ENCODE data around the gene GMDS. TPM values are rescaled to one million over a fixed set of nuclear protein-coding genes. Genes with fewer than 3 reads are reported as not detected.
A peak's percentile ranks its signal among the peaks of the same experiment; 100 is the strongest.

GMDS gene
- total RNA-seq, 1 experiment from 2014 or later, result 35.0 TPM

DNA sequence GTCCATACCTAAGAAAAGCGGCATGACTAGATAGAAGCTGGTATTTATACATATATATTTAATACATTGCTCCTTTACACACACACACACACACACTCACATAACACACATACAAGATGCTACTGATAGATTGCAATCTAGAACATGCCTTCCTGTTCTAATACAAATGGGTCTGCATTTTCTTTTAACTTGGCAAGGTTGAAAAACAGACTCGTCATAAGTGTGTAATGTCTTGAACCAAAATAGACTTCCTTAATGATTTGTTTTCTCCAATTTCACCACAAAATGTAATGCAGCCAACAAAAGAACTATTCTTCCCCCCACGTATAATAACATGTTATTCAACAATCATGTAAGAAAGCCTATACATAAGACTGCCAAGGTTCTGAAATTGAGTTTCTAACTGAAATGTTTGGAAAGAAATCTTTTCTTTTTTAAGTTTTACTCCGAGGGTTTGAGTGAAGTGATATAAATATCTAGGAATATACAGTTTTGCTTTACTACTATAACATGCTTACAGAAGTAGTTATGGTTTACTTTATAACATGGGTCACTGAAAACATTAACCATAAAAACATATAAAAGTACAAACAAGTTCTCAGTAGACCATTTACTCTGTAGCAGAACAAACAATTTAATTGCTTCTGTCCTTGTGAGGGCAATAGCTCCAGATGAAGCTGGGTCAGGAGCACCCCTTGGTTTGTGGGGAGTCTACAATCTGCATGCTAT, 428.2 kb downstream of the GMDS start (continued):
- TF ChIP-seq, protein P1, sequence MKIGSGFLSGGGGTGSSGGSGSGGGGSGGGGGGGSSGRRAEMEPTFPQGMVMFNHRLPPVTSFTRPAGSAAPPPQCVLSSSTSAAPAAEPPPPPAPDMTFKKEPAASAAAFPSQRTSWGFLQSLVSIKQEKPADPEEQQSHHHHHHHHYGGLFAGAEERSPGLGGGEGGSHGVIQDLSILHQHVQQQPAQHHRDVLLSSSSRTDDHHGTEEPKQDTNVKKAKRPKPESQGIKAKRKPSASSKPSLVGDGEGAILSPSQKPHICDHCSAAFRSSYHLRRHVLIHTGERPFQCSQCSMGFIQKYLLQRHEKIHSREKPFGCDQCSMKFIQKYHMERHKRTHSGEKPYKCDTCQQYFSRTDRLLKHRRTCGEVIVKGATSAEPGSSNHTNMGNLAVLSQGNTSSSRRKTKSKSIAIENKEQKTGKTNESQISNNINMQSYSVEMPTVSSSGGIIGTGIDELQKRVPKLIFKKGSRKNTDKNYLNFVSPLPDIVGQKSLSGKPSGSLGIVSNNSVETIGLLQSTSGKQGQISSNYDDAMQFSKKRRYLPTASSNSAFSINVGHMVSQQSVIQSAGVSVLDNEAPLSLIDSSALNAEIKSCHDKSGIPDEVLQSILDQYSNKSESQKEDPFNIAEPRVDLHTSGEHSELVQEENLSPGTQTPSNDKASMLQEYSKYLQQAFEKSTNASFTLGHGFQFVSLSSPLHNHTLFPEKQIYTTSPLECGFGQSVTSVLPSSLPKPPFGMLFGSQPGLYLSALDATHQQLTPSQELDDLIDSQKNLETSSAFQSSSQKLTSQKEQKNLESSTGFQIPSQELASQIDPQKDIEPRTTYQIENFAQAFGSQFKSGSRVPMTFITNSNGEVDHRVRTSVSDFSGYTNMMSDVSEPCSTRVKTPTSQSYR (CRISPR knock-in tag; IDR thresholded peaks at IDR 0.05), result no peak

DNA sequence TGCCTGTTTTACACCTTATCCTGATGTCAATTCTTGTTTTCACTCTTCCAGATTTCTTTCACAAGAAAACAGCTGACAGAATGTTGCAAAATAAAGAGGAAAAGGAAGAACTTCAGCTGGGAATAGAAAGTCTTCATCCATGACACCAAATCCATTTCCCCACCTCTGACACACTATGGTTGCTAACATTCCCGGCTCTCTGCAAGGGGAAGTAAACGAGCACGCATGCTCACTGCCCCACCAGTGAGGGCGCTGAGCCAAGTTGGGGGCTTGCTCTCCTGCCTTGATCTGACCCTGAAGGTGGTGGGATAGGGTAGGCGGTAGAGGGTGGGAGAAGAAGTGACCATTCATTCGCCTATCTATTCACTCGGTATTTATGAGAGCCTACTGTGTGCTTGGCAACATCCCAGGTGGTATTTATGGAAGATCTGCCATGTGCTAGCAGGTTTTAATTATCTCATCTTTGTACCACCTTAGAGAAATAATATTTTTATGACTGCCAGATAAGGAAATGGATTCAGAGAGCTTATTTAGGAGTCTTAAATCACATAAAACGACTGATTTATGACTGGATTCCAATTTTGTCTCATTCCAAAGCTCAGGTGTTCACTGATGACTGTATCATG, 429.5 kb downstream of the GMDS start:
- TF ChIP-seq ZNF317 (CRISPR knock-in tag; IDR thresholded peaks at IDR 0.05; ENCODE audit: borderline replicate concordance, low read depth) (no peak), ZNF138 (CRISPR knock-in tag; conservative IDR thresholded peaks at IDR 0.05) (no peak), FOXK1 (CRISPR knock-in tag; IDR thresholded peaks at IDR 0.05) (no peak), JAZF1 (CRISPR knock-in tag; IDR thresholded peaks at IDR 0.05) (no peak), MYBL2 (CRISPR knock-in tag; IDR thresholded peaks at IDR 0.05) (no peak), ZBTB21 (CRISPR knock-in tag; IDR thresholded peaks at IDR 0.05; ENCODE audit: borderline replicate concordance) (no peak), ATF1 (CRISPR knock-in tag; IDR thresholded peaks at IDR 0.05) (no peak), CREM (CRISPR knock-in tag; IDR thresholded peaks at IDR 0.05) (no peak), ETV6 (CRISPR knock-in tag; IDR thresholded peaks at IDR 0.05) (no peak), SOX15 (CRISPR knock-in tag; IDR thresholded peaks at IDR 0.05) (no peak), MXD4 (CRISPR knock-in tag; IDR thresholded peaks at IDR 0.05; ENCODE audit: borderline replicate concordance) (no peak)
- TF ChIP-seq, protein P2, sequence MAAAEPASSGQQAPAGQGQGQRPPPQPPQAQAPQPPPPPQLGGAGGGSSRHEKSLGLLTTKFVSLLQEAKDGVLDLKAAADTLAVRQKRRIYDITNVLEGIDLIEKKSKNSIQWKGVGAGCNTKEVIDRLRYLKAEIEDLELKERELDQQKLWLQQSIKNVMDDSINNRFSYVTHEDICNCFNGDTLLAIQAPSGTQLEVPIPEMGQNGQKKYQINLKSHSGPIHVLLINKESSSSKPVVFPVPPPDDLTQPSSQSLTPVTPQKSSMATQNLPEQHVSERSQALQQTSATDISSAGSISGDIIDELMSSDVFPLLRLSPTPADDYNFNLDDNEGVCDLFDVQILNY (CRISPR knock-in tag; IDR thresholded peaks at IDR 0.05), result no peak
- TF ChIP-seq, protein P3, sequence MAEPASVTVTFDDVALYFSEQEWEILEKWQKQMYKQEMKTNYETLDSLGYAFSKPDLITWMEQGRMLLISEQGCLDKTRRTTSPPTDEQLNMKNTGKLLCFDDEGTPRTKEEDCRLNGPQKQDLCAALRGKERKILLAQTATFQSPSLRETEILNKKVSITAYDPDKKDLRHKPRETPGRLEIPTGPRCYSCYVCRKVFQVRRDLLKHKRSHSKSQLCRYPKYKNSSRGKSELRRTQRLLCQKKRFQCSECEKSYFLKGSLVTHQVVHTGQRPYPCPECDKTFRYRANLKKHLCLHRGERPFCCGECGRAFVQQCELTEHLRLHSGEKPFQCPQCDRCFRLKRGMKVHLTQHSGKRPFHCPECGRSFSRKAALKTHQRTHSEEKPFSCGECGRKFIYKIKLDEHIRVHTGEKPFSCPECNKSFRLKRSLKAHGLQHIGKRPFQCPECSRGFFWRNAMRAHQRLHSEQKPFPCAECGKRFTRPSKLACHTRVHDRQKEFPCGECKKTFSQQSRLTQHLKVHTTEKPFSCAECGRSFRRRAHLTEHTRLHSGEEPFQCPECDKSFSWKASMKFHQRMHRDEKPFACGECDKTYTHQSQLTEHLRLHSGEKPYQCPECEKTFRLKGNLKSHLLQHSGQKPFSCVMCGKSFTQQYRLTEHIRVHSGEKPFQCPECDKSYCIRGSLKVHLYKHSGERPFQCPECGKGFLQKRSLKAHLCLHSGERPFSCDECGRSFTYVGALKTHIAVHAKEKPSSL (CRISPR knock-in tag; conservative IDR thresholded peaks at IDR 0.05), result no peak
- peaks cover 22% of the 10 kb centered on the region for H3K4me1 Mint-ChIP-seq
- POLR2A ChIA-PET, result no interaction called here
- no peaks in the 10 kb centered on the region for H3K27me3 Mint-ChIP-seq (ENCODE audit: low read depth)
- CTCF ChIA-PET, result no interaction called here
- no peaks in the 10 kb centered on the region for H3K36me3 Mint-ChIP-seq
- ATAC-seq, result peak; percentile 96
- peak; percentile 38 for DNase-seq (ENCODE audit: low spot score)
- no peak overlapping the region for H3K27ac Mint-ChIP-seq
- no peaks in the 10 kb centered on the region for H3K9me3 Mint-ChIP-seq
- no peak overlapping the region for H3K4me3 Mint-ChIP-seq

DNA sequence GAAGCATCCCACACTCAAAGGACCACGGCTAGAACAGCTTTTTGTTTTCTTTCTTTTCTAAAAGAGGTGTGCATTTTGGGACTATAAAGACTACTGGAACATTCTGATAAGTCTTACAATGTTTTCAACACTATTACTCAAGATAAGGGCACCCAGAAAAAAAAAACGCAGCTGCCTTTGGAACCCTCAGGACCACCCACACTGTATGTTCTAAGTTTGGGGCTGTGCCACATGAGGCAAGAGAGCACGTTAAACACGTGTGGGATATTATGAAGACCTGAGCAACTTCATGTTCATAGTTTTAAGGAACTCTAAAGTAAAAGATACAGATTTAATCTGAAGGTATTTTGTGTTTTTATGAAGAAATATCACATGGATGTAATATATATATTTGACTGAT, 431.1 kb downstream of the GMDS start:
- Mint-ChIP-seq H3K27me3 (ENCODE audit: low read depth) (no peaks in the 10 kb centered on the region), H3K4me1 (peaks cover 27% of the 10 kb centered on the region), H3K36me3 (no peaks in the 10 kb centered on the region), H3K27ac (no peak overlapping the region), H3K9me3 (no peaks in the 10 kb centered on the region), H3K4me3 (no peak overlapping the region)
- ChIA-PET POLR2A (no interaction called here), CTCF (no interaction called here)
- no peak for DNase-seq (ENCODE audit: low spot score)
- no peak for ATAC-seq
- TF ChIP-seq ESRRA (CRISPR knock-in tag; IDR thresholded peaks at IDR 0.05; ENCODE audit: borderline replicate concordance) (no peak), ZNF396 (CRISPR knock-in tag; IDR thresholded peaks at IDR 0.05; ENCODE audit: borderline replicate concordance) (no peak), ZNF232 (CRISPR knock-in tag; IDR thresholded peaks at IDR 0.05) (no peak)
- TF ChIP-seq, protein P4, sequence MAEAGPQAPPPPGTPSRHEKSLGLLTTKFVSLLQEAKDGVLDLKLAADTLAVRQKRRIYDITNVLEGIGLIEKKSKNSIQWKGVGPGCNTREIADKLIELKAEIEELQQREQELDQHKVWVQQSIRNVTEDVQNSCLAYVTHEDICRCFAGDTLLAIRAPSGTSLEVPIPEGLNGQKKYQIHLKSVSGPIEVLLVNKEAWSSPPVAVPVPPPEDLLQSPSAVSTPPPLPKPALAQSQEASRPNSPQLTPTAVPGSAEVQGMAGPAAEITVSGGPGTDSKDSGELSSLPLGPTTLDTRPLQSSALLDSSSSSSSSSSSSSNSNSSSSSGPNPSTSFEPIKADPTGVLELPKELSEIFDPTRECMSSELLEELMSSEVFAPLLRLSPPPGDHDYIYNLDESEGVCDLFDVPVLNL (CRISPR knock-in tag; IDR thresholded peaks at IDR 0.05; ENCODE audit: borderline replicate concordance, low read depth), result no peak
- TF ChIP-seq, protein P5, sequence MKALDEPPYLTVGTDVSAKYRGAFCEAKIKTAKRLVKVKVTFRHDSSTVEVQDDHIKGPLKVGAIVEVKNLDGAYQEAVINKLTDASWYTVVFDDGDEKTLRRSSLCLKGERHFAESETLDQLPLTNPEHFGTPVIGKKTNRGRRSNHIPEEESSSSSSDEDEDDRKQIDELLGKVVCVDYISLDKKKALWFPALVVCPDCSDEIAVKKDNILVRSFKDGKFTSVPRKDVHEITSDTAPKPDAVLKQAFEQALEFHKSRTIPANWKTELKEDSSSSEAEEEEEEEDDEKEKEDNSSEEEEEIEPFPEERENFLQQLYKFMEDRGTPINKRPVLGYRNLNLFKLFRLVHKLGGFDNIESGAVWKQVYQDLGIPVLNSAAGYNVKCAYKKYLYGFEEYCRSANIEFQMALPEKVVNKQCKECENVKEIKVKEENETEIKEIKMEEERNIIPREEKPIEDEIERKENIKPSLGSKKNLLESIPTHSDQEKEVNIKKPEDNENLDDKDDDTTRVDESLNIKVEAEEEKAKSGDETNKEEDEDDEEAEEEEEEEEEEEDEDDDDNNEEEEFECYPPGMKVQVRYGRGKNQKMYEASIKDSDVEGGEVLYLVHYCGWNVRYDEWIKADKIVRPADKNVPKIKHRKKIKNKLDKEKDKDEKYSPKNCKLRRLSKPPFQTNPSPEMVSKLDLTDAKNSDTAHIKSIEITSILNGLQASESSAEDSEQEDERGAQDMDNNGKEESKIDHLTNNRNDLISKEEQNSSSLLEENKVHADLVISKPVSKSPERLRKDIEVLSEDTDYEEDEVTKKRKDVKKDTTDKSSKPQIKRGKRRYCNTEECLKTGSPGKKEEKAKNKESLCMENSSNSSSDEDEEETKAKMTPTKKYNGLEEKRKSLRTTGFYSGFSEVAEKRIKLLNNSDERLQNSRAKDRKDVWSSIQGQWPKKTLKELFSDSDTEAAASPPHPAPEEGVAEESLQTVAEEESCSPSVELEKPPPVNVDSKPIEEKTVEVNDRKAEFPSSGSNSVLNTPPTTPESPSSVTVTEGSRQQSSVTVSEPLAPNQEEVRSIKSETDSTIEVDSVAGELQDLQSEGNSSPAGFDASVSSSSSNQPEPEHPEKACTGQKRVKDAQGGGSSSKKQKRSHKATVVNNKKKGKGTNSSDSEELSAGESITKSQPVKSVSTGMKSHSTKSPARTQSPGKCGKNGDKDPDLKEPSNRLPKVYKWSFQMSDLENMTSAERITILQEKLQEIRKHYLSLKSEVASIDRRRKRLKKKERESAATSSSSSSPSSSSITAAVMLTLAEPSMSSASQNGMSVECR (CRISPR knock-in tag; IDR thresholded peaks at IDR 0.05; ENCODE audit: borderline replicate concordance), result no peak
- TF ChIP-seq, protein P6, sequence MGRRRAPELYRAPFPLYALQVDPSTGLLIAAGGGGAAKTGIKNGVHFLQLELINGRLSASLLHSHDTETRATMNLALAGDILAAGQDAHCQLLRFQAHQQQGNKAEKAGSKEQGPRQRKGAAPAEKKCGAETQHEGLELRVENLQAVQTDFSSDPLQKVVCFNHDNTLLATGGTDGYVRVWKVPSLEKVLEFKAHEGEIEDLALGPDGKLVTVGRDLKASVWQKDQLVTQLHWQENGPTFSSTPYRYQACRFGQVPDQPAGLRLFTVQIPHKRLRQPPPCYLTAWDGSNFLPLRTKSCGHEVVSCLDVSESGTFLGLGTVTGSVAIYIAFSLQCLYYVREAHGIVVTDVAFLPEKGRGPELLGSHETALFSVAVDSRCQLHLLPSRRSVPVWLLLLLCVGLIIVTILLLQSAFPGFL (CRISPR knock-in tag; IDR thresholded peaks at IDR 0.05; ENCODE audit: borderline replicate concordance), result no peak

Measured in WTC11 (cell line).